NCI-H2107 treated with DMSO at 0.1 percent for 48 hours (cell line): ENCODE data around the gene LRRTM4.
"Not testable (repeated sequence)": the region's sequence is repeated elsewhere in the genome, so short reads cannot be mapped to it uniquely, and the experiment has no call there.

ENCODE experiments used
- DNase-seq: peaks from one replicate; lab custom pipeline; 2025; ENCODE audit not compliant: unreplicated experiment; lab: John Stamatoyannopoulos, UW

The LRRTM4 gene

GRCh38 chr2:77088424-77088823 is 433.8 kb downstream of the LRRTM4 start:
- DNase-seq: not testable (repeated sequence)

GRCh38 chr2:77087987-77088414 is 434.2 kb downstream of the LRRTM4 start:
- DNase-seq: no peak

- DNase-seq: no peak
Observed at GRCh38 chr2:77086478-77086877, 435.7 kb downstream of the LRRTM4 start.

GRCh38 chr2:77086051-77086450 is 436.1 kb downstream of the LRRTM4 start:
- DNase-seq: no peak

- no peak for DNase-seq
Observed at GRCh38 chr2:77085561-77085960, 436.6 kb downstream of the LRRTM4 start.

GRCh38 chr2:77081597-77081996 is 440.6 kb downstream of the LRRTM4 start:
- DNase-seq: no peak

GRCh38 chr2:77064324-77064723 is 457.9 kb downstream of the LRRTM4 start:
- DNase-seq: no peak

- no peak for DNase-seq
Observed at GRCh38 chr2:77054938-77055337, 467.2 kb downstream of the LRRTM4 start.

- no peak for DNase-seq
Observed at GRCh38 chr2:77046339-77046738, 475.8 kb downstream of the LRRTM4 start.

GRCh38 chr2:77045456-77045855 is 476.7 kb downstream of the LRRTM4 start:
- not testable (repeated sequence) for DNase-seq

- no peak for DNase-seq
Observed at GRCh38 chr2:77034445-77034844, 487.7 kb downstream of the LRRTM4 start.

- not testable (repeated sequence) for DNase-seq
Observed at GRCh38 chr2:77029237-77029636, 492.9 kb downstream of the LRRTM4 start.

- no peak for DNase-seq
Observed at GRCh38 chr2:77028032-77028600, 494.1 kb downstream of the LRRTM4 start.

- DNase-seq: no peak
Observed at GRCh38 chr2:77025714-77026113, 496.5 kb downstream of the LRRTM4 start.

- no peak for DNase-seq
Observed at GRCh38 chr2:77021161-77021560, 501.0 kb downstream of the LRRTM4 start.

- DNase-seq: no peak
Observed at GRCh38 chr2:77018219-77018618, 504.0 kb downstream of the LRRTM4 start.

GRCh38 chr2:77017355-77017745 is 504.8 kb downstream of the LRRTM4 start:
- DNase-seq: no peak

- no peak for DNase-seq
Observed at GRCh38 chr2:77016443-77017354, 505.5 kb downstream of the LRRTM4 start.

- DNase-seq: no peak
Observed at GRCh38 chr2:77013953-77014352, 508.2 kb downstream of the LRRTM4 start.

- DNase-seq: no peak
Observed at GRCh38 chr2:77013457-77013856, 508.7 kb downstream of the LRRTM4 start.

- no peak for DNase-seq
Observed at GRCh38 chr2:77009307-77009706, 512.9 kb downstream of the LRRTM4 start.

GRCh38 chr2:77008853-77009252 is 513.3 kb downstream of the LRRTM4 start:
- DNase-seq: no peak
